Kidney epithelial cell (primary cell): ENCODE data around the gene PLIN4. TPM values are rescaled to one million over a fixed set of nuclear protein-coding genes. Genes with fewer than 3 reads are reported as not detected.

Experiments
- DNase-seq: peaks from one replicate; pipeline ENCODE4 v3.0.0-alpha.2; 2010; ENCODE audit warnings: low read depth
- H3K27me3 ChIP-seq: 2 replicates; pipeline ENCODE4 v1.6.0; 2011; ENCODE audit warnings: low read length; ENCODE audit not compliant: control insufficient read depth, insufficient read depth
- H3K36me3 ChIP-seq: 2 replicates; pipeline ENCODE4 v1.5.1; 2011; ENCODE audit warnings: low read length; ENCODE audit not compliant: control insufficient read depth, insufficient read depth
- H3K4me3 ChIP-seq: 2 replicates; pipeline ENCODE4 v1.5.1; 2011; ENCODE audit warnings: low read depth, mild to moderate bottlenecking, control low read depth, low read length
- CTCF ChIP-seq: IDR thresholded peaks from 2 replicates; pipeline ENCODE4 v1.5.1; 2011; ENCODE audit warnings: mild to moderate bottlenecking, moderate library complexity, low read length, control low read depth, inconsistent platforms; ENCODE audit not compliant: insufficient read depth, poor library complexity, severe bottlenecking
- total RNA-seq: library from RNA; depleted of rRNA; stranded (reverse); fragments of >200 nt; gene quantifications from 2 replicates; pipeline ENCODE4 v1.2.3, GENCODE V29; 2015

The PLIN4 gene
- total RNA-seq, 1 donor from 2014 or later, result 0.04 TPM

- DNase-seq, result no peak
These were observed 25.0 kb downstream of the PLIN4 start for GRCh38 chr19:4493104-4493928.

GRCh38 chr19:4492337-4493103 lies 25.8 kb downstream of the PLIN4 start:
- no peak for DNase-seq
- no peak for TF ChIP-seq CTCF
- Histone ChIP-seq H3K36me3 (peaks cover 9% of the 10 kb centered on the region), H3K27me3 (no peaks in the 10 kb centered on the region), H3K4me3 (no peak overlapping the region)

More at GRCh38 chr19:4493104-4493928, 25.0 kb downstream of the PLIN4 start:
- H3K4me3 ChIP-seq, result no peak overlapping the region
- H3K36me3 ChIP-seq, result peaks cover 9% of the 10 kb centered on the region
- no peak for TF ChIP-seq CTCF
- H3K27me3 ChIP-seq, result no peaks in the 10 kb centered on the region

- TF ChIP-seq CTCF, result no peak
- H3K27me3 ChIP-seq, result no peaks in the 10 kb centered on the region
- peaks cover 9% of the 10 kb centered on the region for H3K36me3 ChIP-seq
- no peak for DNase-seq
- no peak overlapping the region for H3K4me3 ChIP-seq
These were observed 26.8 kb downstream of the PLIN4 start for GRCh38 chr19:4491446-4491845.

- Histone ChIP-seq H3K4me3 (no peak overlapping the region), H3K27me3 (no peaks in the 10 kb centered on the region), H3K36me3 (peaks cover 7% of the 10 kb centered on the region)
- no peak for TF ChIP-seq CTCF
- DNase-seq, result no peak
These were observed 29.8 kb downstream of the PLIN4 start for GRCh38 chr19:4488496-4488895.

GRCh38 chr19:4487572-4487971 lies 30.7 kb downstream of the PLIN4 start:
- DNase-seq, result no peak
- Histone ChIP-seq H3K36me3 (peaks cover 5% of the 10 kb centered on the region), H3K4me3 (no peak overlapping the region), H3K27me3 (no peaks in the 10 kb centered on the region)
- no peak for TF ChIP-seq CTCF
